Renal pelvis (tissue), 4 donors: ENCODE measurements around the gene APOL2. TPM values are rescaled to one million over a fixed set of nuclear protein-coding genes. Genes with fewer than 3 reads are reported as not detected.

Source experiments
- DNase-seq: peaks from one replicate; pipeline ENCODE4 v3.0.0-alpha.2; 2013
- polyA plus RNA-seq, 3 donors: library from polyadenylated mRNA; unstranded; fragments of 120-200 nt; gene quantifications; one replicate each; pipeline ENCODE4 v1.2.1, GENCODE V29; 2013; ENCODE audit not compliant: insufficient read length in 3 of 3

The APOL2 gene
- polyA plus RNA-seq, 3 donors = 22.4 to 34.8 (median 34.1) TPM

GRCh38 chr22:36177160-36177559 is 62.2 kb downstream of the APOL2 start:
- DNase-seq = no peak

Other genes with a start within 250 kb of the APOL2 start
- 100 to 1,000 TPM; 121 to 126 (median 125) TPM for gene RBFOX2, start 210.7 kb downstream of the APOL2 start, polyA plus RNA-seq
- gene APOL3, start 78.8 kb downstream of the APOL2 start, polyA plus RNA-seq = 10 to 100 TPM; 13.1 to 16.7 (median 15.9) TPM
- gene APOL4, start 37.7 kb downstream of the APOL2 start, polyA plus RNA-seq = 10 to 100 TPM in 1 of 3 donors, 1 to 10 TPM in 2; 5.2 to 10.2 (median 6.1) TPM
- gene APOL1, start 13.6 kb upstream of the APOL2 start, polyA plus RNA-seq = 10 to 100 TPM in 1 of 3 donors, 1 to 10 TPM in 2; 8.3 to 14.9 (median 9.3) TPM
- 100 to 1,000 TPM; 250 to 336 (median 293) TPM for gene MYH9, start 148.4 kb upstream of the APOL2 start, polyA plus RNA-seq
- 100 to 1,000 TPM; 124 to 142 (median 126) TPM for gene TXN2, start 242.1 kb upstream of the APOL2 start, polyA plus RNA-seq